GM21737 (cell line): Measurements from ENCODE around the gene MBLAC1.
"Not testable (repeated sequence)": the region's sequence is repeated elsewhere in the genome, so short reads cannot be mapped to it uniquely, and the experiment has no call there.

ENCODE experiments used
- ATAC-seq: cut with Tn5 transposase; IDR thresholded peaks from one replicate; pipeline ENCODE4 v1.9.1; 2021; ENCODE audit warnings: mild to moderate bottlenecking, moderate library complexity; ENCODE audit not compliant: unreplicated experiment

Gene MBLAC1

DNA sequence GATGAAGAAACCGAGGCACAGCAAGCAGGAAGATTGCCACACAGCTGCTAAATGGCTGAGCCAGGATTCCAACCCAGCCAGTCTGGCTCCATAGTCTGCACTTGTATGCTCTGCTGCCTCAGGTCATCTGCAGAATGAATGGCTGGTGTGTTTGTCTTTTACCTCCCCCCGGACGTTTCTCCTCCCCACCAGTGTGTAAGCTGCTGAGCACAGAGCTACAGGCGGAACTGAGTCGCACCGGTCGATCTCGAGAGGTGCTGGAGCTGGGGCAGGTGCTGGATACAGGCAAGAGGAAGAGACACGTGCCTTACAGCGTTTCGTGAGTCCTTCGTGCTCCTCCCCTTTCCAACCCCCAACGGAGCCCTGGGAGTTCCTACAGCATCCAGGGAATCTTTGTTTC is 4.7 kb upstream of the MBLAC1 start:
- no peak for ATAC-seq

GRCh38 chr7:100122568-100122967 is 4.2 kb upstream of the MBLAC1 start:
- no peak for ATAC-seq

DNA sequence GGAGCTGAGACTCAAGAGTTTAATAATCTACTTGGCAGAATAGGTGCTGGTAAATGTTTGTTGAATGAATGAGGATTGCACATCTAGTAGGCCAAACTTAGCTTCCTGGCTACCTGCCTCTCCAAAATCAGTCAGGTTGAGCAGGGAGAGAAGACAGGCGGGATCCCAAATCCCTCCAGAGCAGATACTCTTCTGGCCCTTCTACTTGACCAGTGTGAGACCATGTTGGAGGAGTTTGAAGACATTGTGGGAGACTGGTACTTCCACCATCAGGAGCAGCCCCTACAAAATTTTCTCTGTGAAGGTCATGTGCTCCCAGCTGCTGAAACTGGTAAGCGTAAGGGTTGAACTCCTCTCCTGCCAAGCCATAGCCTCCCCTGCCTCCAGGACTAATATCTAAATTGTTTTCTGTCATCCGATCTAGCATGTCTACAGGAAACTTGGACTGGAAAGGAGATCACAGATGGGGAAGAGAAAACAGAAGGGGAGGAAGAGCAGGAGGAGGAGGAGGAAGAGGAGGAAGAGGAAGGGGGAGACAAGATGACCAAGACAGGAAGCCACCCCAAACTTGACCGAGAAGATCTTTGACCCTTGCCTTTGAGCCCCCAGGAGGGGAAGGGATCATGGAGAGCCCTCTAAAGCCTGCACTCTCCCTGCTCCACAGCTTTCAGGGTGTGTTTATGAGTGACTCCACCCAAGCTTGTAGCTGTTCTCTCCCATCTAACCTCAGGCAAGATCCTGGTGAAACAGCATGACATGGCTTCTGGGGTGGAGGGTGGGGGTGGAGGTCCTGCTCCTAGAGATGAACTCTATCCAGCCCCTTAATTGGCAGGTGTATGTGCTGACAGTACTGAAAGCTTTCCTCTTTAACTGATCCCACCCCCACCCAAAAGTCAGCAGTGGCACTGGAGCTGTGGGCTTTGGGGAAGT is 2.2 kb upstream of the MBLAC1 start:
- no peak for ATAC-seq

- ATAC-seq = no peak
These were observed 382 bp upstream of the MBLAC1 start for GRCh38 chr7:100126239-100126930.

GRCh38 chr7:100127866-100128636 is 1.3 kb downstream of the MBLAC1 start:
- no peak for ATAC-seq

GRCh38 chr7:100128637-100128963 is 1.8 kb downstream of the MBLAC1 start:
- no peak for ATAC-seq

GRCh38 chr7:100130220-100130607 is 3.4 kb downstream of the MBLAC1 start:
- not testable (repeated sequence) for ATAC-seq

DNA sequence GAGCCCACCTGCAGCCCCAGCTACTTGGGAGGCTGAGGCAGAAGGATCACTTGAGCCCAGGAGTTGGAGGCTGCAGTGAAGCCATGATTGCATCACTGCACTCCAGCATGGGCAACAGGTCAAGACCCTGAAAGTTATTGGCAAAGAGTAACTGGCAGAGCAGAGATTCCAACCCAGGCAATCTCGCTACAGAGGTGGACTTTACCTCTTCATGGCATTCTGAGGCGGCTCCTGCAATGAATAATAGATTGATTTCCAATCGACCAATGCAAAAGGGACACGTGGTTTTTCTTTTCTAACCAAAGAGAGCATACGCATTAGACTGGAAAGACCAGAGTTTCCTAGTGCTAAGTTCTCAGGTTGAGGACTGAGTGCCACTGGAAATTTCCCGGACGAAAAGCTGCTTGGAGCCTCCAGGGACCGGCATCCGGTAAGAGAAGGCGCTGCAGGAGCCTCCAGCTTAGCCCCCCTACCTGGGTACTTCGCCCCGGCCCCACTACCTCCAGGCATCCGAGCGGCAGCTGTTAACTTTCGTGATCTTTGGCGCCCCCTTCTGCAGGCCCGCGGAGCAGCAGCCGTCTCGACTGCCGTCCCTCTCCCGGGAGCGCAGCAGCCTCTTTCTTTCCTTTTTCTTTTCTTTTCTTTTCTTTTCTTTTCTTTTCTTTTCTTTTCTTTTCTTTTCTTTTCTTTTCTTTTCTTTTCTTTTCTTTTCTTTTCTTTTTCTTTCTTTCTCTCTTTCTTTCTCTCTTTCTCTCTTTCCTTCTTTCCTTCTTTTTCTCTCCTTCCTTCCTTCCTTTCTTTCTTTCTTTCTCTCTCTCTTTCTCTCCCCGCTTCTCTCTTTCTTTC is 4.1 kb downstream of the MBLAC1 start:
- no peak for ATAC-seq

- no peak for ATAC-seq
These were observed 5.4 kb downstream of the MBLAC1 start for GRCh38 chr7:100132126-100132525.

DNA sequence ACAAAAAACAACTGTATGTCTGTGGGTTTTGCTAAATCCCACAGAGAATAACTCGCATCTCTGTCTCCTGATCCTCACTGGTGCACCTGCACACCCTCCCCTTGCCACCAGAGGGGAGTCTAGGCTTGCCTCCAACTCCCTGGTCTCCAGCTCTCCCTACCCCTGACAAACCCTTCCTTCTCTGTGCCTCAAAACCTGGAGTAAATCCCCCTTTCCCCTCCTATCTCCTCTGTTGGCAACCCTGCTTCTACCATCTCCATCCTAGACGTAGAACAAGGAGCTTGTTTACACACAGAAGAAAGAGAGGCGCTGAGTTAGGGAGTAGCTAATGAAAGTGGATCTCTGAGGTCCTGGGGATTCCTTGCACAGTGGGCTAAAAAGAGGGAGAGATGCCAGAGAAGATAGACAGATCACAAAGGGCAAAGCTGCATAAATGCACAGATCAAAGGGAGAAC is 6.0 kb downstream of the MBLAC1 start:
- no peak for ATAC-seq

- no peak for ATAC-seq
These were observed 11.3 kb downstream of the MBLAC1 start for GRCh38 chr7:100137851-100138760.

DNA sequence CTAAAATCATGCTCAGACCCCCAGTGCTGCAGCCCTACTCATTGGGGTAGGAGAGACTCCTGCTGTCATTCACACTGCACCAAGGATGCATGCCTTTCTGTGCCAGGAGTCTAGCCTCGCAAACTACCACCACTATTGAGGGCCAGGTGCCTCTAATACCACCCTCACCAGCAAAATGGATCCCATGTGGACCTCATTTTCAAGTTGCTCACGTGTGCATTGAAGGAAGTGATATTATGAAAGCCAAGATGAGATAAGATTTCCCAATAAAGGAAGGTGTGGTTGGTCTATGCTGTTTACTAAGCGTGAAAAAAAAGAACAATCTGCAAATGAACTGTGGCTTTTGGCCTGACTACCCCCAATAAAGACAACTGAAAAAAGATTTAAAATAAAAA is 14.8 kb downstream of the MBLAC1 start:
- no peak for ATAC-seq

GRCh38 chr7:100142461-100142860 is 15.7 kb downstream of the MBLAC1 start:
- no peak for ATAC-seq

DNA sequence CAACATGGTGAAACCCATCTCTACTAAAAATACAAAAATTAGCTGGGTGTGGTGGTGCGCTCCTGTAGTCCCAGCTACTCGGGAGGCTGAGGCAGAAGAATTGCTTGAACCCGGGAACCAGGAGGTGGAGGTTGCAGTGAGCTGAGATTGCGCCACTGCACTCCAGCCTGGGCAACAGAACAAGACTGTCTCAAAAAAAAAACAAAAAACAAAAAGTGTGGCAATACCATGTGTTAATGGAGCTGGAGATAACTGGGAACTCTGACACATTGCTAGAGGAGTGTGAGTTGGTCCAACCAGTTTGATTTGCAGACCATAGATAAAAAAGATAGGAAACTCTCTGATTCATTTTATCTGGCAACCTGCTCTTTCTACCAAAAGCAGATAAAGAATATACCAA is 19.6 kb downstream of the MBLAC1 start:
- not testable (repeated sequence) for ATAC-seq

GRCh38 chr7:100147278-100147677 is 20.5 kb downstream of the MBLAC1 start:
- no peak for ATAC-seq

GRCh38 chr7:100148225-100148558 is 21.4 kb downstream of the MBLAC1 start:
- no peak for ATAC-seq

- peak; percentile 97 for ATAC-seq
These were observed 22.0 kb downstream of the MBLAC1 start, which contains the start of gene LAMTOR4 for GRCh38 chr7:100148559-100149328. LAMTOR4 (plus strand) TSS chr7:100148918; CDS start chr7:100148973, 55 bp downstream.

DNA sequence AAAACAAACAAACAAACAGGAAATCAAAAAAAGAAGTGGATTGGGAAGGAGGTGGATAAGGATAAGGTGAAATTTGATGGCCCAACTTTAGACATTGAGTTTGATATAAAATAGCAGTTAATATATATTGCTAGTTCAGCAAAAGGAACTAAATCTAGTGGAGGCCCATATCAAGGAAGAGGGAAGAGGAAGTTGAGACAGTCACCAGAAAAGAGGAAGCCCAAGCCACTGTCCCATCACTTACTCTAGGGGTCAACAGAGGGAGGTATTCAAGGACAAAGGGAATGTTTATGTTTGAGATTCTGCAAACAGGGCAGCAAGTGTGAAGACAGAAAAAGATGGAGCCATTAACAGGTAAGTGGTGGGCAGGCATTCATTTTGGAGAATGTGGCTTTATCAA is 25.6 kb downstream of the MBLAC1 start:
- no peak for ATAC-seq
